T-helper 1 cell (primary cell): ENCODE data around the gene ARCN1.
"Not testable (repeated sequence)": the region's sequence is repeated elsewhere in the genome, so short reads cannot be mapped to it uniquely, and the experiment has no call there.

Source experiments
- DNase-seq, 5 donors: peaks; one replicate each; pipeline ENCODE4 v3.0.0-alpha.2; 2012 to 2020

The ARCN1 gene

DNA sequence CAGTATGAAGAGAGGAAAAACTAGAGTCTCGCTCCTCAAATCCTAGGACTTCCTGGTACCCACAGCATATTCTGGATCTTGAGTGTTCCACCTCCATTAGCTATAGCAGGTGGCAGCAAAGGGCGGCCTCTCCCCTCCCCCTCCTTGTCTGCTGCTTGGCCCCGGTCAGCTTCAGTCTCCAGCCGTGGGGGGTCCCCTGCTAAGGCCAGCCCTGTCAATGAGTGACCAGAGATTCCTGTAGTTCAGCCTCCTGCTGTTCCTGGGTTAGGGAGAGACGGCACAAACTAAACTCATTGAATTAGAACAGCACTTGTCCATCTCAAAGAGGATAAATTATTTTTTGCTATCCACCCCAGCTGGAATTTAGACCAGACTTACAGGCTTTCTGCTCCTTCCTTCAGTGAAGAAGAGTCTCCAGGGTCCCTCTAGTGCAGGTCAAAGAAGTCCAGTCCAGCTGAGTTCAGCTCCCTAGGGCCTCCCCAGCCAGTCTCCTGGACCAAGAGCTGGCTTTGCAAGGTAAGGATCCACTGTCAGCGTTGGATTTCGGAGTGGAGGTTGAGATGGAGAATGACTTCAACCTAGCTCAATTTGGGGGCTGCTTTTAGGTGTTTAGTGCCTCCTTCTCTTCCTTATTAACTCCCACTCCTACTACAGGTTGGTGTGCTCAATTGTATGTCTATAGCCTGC lies 34.1 kb downstream of the ARCN1 start:
- DNase-seq = no peak

DNA sequence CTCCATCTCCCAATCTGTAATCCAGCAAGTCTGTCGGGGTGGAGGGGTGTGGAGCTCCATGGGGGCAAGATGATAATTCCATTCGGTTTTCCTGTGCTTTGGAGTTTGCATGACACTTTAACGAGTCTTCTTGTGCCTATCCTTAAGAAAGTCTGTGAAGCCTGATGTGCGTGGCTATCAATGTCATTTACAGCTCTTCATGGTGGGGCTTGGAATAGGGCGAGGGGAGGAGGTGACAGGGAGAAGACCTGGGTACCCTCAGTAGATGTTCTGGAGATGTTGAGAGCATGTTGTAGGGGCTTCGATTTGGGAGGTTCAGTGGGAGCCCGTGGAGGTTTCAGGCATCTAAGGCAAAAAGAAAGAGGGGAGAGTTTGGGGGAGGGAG lies 34.6 kb downstream of the ARCN1 start:
- DNase-seq = no peak

DNA sequence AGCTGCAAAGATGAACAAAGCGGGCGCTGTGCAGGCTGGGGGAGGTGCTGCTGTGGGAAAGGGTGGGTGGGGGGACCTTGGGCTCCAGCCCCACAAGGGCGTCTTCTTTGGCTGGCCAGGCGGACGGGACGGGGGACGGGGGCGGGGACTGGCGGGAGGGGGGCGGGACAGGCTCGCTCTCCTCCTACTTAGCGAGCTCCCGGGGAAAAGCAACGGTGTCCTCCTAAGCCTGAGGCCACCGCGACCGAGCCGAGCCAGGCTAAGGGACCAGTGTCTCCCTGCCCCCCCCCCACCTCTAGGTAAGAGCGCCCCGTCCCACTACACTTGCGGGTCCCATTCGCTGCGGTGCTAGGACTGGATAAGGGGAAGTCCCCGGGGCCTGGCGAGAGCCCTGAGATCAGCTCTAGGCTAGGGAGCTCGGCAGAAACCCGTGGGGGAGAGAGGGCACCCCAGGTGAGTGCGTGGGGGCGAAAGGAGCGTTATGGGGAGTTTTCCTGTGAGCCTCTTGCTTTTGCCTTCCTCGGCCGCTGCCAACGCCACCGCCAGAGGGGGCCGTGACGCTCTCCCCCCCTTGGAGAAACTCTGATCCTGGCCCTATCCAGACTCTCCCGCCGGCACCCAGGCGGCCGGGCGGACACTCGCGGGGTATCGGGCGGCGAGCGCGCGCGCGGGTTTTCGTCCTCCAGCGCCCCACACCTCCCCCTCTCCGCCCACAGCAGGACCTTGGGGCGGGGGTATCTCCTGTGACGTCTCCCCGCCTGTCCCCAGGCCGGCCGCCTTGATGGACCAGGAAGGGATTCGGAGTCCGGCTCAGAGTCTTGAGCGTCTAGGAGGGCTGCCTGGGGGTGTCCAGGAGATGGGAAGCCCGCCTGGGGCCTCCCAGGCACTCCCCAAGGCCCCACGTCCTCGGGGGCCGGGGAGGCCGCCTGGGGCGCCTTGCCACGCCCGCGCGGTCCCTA lies 35.5 kb downstream of the ARCN1 start, which contains the start of gene PHLDB1:
Gene PHLDB1 (plus strand): TSS at position 215 of the 959 bp plus-strand sequence. CDS start 6,222 bp downstream, outside the sequence.
- DNase-seq = peak; percentile 24 to 48 (median 37)

DNA sequence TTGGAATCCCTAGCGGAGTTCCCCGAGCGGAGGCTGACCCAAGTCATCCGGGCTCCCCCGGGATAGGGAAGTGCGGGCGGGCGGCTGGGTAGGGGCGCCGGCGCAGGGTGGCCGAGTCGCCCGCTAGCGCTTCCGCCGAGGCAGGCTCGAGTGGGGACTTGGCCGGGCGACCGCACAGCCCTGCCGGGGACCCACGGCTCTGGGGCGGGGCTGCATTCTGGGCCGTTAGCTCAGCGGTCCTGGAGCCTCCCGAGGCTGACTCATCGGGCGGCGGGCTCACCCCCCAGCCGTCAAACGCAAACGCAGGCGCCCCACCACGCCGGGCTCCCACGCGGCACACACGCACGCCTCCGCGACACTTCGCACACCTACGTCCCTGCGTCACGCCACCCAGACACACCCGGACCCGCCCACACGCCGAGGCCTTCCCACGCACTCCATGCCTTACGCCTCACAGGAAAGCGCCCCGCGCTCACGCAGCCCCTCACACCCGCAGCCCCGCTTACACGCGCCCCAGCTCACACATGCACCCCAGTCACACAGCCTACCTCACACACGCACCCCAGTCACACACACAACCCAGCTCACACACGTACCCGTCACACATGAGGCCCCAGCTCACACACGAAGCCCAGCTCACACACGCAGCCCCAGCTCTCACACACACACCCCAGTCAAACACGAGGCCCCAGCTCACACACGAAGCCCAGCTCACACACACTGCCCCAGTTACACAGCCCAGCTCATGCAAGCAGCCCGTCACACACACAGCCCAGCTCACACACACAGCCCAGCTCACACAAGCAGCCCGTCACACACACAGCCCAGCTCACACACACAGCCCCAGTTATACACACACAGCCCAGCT lies 36.4 kb downstream of the ARCN1 start:
- peak; percentile 69 to 89 (median 84) for DNase-seq

DNA sequence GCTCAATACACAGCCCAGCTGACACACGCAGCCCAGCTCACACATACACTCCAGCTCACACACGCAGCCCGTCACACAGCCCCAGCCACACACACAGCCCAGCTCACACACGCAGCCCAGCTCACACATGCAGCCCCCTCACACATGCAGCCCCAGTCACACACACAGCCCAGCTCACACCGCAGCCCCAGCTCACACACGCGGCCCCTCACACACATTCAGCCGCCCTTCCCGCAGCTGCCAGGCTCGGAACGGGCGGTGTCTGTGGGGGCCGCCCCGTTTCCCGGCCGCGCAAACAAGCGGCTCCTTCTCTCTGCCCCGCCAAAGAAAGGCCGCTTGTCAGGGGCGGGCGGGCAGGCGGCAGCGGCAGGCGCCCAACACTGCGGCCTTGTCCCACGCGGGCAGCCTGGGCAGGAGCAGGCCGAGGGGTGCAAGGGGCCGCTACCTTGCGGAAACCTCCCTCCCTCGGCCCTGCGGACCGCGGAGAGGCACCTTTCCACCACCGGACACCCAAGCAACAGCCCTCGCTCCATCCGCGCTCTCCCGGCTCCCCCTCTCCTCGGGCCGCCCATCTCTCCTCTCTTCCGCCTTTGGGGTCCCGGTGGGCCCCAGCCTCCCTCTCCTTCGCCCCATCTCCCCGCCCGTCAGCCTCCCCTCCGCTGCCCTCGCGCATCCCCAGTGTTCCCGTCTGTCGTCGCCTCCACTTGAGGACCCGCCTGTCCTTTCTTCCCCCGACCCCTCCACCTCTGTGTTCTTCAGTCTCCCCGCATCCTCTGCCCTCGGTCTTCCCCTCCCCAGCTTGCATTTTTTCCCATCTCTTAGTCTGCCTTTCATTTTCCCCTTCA lies 37.4 kb downstream of the ARCN1 start:
- DNase-seq = peak in 3 of 5 donors; percentile 10 to 25 (median 22)

DNA sequence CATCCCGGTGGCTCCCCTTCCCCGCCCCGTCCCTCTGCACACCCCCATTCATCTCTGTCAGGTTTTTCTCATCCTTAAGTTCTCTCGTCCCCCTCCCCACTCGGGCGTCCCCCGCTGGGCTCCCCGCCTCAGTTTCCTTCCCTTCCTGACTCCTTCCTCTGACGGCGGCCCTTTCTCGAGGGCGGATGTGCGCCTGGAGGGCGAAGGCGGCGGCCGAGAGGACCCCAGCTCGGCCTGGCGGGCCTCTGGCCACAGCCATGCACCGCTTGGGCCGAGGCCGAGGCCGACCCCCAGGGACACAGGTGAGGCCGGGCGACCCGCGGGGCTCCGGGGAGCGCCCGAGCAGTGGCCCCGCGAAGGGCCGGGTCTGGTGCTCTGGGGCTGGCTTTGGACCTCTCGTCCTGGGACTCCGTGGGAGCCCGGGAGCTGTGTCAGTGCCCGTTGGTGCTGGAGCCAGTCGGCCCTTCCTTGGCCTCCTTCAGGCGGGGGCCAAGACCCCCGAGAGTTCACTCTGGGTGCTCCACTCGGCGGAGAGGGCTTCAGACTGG lies 38.1 kb downstream of the ARCN1 start:
- peak in 1 of 5 donors; percentile 13 for DNase-seq

DNA sequence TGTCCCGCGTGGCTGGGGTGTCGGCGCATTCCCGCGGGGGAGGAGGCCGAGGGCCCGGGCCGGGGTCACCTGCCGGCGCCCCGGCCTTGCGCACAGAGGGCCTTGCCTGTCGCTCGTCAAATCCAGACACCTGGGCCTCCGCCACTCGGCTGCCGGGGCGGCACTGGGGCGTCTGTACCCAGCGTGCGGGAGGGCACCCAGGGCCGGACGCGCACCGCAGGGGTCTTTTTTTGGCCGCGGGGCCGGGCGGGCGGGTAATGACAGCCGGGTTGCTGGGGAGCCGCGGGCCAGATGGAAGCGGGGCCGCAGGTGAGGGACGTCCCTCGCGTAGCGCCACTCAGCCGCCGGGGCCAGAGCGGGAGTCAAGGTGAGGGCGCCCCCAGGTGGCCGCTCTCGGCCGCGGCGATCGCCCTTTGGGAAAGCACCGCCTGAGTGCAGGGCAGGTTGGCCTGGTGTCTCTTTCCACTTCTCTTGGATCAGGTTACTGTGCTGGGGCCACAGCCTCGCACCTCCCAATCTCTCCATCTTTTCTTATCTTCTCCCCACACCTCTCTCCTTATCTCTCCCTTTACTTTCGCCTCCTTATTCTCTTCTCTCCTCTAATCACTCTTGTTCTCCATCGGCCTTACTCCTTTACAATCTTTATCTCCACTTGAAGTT lies 38.7 kb downstream of the ARCN1 start:
- peak; percentile 76 to 82 (median 80) for DNase-seq

DNA sequence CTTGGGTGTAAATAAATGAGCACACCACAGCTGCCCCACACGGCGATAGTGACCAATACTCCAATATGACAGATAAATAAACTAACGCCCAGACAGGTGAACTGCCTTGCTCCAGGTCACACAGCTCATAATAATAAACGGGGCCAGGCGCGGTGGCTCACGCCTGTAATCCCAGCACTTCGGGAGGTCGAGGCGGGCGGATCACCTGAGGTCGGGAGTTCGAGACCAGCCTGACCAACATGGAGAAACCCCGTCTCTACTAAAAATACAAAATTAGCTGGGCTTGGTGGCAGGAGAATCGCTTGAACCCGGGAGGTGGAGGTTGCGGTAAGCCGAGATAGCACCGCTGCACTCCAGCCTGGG lies 39.2 kb downstream of the ARCN1 start:
- DNase-seq = not testable (repeated sequence)

DNA sequence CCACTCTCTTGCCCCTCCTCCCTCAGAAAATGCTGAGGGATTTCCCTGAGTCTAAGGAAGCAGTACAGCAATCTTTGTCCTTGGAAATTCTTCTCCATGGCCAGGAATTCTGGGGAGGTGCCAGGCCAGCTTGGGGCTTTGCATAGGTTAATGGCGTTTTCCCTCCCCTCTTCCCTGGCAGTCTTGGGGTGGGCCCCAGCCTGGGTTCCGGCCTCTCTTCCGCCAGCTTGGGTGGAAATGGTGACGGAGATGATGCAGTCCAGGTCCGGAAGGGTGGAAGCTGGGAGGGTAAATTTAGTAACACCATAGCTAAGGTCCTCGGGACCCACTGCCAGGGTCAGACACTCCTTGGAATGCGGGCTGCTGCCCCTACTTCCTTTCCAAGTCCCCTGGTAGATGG lies 40.2 kb downstream of the ARCN1 start:
- DNase-seq = no peak

DNA sequence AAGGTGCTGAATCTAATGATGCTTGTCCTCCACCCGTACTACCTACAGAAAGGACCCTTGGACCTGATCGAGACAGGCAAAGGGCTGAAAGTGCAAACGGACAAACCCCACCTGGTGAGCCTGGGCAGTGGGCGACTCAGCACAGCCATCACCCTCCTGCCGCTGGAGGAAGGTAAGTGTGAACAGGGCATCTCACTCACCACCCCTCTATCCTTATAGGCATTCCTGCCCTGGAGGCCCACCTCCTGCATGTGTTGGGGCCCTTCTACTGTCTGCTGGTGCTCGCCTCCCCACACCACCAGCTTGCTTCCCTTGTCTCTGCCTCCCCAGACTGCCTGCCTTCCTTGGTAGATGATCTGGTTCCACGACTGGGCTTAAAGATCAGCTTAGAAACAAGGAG lies 42.3 kb downstream of the ARCN1 start:
- no peak for DNase-seq

DNA sequence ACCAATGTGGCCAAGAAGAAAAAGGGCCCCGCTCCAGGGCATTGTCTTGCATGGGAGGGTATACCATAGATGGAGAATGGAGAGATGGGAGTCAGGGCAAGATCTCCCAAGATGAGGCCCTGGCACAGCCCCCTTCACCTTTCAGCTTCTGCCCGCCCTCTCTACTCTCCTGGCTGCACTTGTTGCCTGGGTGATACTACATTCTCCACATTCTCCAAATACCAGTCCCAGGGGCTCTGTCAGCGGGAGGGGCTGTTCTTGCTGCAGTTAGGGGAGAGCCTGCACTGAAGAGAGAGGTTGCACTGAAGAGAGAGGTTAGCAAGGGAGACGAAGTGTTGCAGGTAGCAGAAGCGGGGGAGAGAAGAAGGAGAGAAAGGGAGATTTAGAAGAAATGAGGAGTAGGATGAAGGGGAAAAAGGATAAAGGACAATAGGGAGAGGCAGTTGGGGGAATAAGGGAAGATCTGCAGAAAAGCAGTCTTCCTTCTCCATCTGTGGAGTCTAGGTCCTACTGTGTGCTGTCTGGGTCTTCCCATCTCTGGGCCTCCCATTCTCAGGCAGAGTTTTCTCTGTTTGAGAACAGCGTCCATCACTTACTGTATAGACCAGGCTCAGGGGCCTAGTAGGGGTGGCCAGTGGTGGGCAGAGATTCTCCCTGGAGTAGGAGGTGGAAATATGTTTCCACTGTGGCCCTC lies 43.2 kb downstream of the ARCN1 start:
- no peak for DNase-seq

DNA sequence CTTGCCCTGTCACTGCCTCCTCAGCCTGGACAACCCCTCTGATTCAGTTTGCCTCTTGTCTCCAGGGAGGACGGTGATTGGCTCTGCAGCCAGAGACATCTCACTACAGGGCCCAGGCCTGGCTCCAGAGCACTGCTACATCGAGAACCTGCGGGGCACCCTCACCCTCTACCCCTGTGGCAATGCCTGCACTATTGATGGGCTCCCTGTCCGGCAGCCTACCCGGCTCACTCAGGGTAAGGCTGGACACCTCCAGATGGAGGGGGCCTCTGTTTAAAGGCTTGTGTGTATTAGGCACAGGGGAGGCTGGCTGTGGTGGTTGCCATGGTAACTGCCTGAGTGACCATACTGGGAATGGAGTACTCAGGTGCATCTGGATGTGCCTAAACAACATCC lies 43.8 kb downstream of the ARCN1 start:
- no peak for DNase-seq

DNA sequence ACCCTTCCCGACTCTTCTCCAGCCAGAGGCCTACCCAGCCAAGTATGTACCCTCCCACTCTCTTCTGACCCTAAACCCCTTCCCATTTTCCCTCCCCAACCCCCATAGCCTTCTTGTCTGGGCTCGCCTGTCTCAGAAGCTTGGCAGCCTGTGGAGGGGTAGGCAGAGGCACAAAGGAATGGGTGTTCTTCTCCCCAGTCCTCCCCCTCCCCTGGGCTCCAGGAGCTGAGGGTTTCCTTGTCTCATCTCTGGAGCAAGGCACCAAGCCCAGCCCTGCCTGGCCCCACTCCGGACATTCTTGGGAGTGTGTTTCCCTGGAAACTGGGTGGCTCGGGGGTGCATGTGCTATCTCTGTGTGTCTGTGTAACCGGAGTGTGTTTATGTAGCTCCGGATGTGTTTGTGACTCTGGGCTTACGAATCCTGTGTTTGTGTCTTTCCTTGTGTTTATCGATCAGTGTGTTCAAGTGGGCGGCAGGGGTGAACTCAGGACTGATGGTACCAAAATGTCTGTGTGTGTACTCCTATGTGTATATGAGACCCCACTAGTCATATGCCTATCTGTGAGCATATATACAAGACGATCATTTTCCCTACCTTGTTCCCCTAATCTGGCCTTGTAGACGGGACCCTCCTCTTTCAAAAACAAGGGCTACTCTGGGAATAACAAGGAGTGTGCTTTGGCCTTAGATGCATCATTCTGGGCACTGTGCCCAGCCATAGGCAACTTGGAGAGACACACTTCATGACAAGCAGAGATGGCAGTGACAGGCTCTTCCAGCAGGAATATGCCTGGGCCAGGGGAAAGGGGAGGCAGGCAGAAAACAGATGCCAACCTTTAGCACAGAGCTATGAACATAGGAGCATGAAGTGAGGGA lies 46.1 kb downstream of the ARCN1 start:
- no peak for DNase-seq

DNA sequence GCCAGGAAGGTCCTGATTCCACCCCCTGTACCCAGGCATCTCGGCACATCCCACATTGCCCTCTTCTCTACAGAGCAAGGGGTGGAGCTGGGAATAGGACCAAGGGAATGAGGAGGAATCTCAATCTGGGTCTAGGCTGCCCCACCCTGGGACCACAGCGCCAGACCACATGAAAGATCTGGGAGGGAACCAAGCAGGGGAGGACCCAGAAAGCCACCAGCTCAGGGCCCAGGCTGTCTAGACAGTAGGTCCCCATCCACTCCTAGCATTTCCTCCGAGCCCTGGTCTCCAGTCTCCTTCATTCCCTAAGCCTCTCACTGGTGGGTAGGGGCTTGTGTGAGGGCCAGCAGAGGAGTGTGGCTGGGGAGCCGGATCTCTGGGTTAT lies 46.8 kb downstream of the ARCN1 start:
- no peak for DNase-seq

DNA sequence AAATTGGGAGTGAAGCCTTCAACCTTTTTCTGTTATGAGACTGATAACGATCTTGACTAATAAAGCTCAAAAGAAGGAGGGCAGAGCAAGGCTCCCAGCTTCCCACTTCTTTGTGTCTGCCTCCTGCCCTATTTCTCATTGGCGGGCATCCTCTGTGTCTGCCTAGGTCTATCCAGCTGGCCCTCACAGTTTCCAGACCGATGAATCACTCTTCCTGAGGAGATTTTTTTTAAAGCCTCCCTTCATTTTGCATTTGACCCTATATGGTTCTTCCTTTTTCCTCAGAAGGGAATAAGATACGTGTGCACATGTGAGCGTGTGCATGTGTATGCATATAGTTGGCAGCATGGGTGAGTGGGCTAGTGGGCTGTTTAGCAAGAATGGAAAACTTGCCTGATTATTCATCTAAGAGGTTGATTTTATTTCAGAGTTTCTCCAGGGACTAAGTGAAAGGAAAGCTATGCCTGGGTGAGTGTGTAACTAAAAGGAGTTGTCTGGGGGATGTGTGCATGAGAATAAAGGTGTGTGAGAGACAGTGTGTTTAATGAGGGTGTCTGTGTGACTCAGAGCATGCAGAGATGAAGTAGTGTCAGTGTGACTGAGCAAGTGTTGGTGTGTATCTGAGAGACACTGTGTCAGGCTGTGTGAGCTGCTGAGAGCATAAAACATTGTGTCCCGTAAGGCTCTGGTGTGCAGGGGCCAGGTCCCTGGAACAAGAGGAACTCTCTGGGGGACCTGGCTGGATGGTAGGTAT lies 47.4 kb downstream of the ARCN1 start:
- DNase-seq = no peak

DNA sequence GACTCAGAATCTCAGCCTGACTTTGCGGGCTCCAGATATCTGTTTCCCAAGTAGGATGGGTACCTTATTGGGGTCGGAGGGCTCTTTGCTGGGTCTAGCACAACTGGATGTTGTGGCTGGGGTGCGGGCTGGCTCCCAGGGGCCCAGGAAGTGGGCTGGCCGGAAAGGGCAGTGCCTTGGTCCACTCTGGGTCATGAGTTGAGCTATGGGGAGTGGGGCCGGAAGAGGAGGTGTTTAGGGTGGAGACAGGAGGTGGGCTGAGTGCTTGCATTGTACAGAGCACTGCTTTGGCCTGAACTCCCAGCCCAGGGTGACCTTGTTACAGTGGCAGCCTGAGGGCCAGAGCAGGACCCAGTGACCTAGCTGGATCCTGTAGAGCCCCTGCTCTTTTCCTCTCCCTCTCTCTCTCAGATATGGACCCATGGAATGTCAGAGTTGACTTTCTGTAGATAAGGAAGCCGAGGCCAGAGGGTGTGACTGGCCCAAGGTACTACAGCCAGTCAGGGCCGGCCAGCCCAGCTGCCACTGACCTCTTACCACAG lies 48.4 kb downstream of the ARCN1 start:
- DNase-seq = no peak

DNA sequence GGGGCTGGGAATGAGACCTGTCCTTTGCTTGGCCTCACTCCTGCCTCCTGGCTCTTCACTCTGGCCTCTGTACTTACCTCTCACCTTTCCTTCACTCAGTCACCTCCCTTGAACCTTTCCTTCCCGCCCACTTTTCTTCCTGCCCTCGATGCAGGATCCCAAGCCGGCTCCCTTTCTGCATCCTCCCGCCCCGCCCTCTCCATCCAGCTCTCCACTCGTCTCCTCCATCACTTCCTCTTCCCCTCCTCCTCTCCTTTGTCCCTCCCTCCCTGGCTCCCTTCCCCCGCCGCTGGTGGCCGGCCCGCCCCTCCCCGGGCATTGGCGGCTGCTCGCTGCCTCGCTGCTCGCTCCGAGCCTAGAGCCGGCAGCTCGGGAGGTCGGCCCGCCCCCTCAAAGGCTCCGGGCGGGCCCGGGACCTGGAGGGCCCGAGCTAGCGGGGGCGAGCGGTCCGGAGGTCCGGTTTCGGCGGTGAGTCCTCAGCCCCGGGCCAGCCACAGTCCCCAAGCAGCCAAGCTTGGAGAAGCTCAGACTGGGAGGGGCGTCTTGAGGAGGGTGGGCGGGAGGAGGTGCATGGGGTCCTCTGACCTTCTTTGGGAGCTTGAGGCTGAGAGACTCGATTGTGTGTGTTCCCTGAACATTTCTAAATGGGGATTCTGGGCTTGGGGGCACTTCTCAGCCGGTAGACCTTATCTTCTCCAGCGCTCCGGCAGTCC lies 49.0 kb downstream of the ARCN1 start:
- DNase-seq = no peak
